KOPT-K1 (cell line): ENCODE measurements around the gene CDKL1.

ENCODE experiments used
- H3K27ac ChIP-seq: fragments of 200-600 bp; sonication (generic); 2 replicates; pipeline ENCODE4 v1.5.1; 2016; ENCODE audit warnings: antibody characterized with exemption, mild to moderate bottlenecking, low read depth, low read length; ENCODE audit not compliant: poor library complexity, severe bottlenecking
- H3K36me3 ChIP-seq: fragments of 200-600 bp; sonication (generic); 2 replicates; pipeline ENCODE4 v1.5.1; 2017; ENCODE audit warnings: antibody characterized with exemption, mild to moderate bottlenecking, low read length, moderate library complexity; ENCODE audit not compliant: insufficient read depth
- H3K9me3 ChIP-seq: fragments of 200-600 bp; sonication (generic); 2 replicates; pipeline ENCODE4 v1.5.1; 2017; ENCODE audit warnings: antibody characterized with exemption, low read length, mild to moderate bottlenecking; ENCODE audit not compliant: insufficient read depth, poor library complexity, severe bottlenecking

Gene CDKL1

DNA sequence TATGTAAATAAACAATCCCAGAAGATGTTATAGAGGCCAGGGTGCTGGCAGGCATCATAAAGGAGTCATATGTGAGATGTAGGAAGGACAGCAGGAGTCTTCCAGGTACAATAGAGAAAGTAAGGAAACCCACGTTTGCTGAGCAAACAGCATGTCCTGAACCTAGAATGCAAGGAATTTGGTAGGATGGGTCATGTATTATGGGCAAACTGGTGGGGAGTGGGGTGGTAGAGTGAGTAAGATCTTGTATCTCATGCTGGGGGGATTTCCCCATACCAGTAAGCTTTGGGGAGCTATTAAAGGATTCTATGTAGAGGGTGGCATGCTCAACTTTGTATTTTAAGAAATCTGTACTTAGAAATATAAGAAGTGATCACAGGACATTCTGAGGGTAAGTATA lies 41.0 kb downstream of the CDKL1 start:
- H3K9me3 ChIP-seq, result no peaks in the 10 kb centered on the region
- H3K36me3 ChIP-seq, result 0 out of 2 replicates have a peak, but pooled peaks cover 6% of the 10 kb centered on the region
- no peak overlapping the region for H3K27ac ChIP-seq

DNA sequence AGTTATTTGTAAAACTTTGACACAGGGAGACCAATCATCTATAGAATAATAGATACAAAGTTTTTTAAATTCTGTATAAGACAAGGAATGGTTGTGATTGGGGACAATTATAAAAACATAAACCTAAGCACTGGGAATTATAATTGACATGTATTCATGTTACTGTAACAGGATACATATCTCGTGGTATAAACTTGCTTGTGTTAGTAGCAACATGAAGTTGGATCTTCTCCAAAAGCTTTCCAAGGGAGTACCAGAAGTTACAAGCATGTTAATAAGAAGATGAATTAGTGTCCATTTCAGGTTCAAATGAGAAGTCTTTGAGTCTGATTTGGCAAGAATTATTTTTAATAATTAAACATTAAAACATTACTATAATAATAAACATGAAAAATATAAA lies 42.2 kb downstream of the CDKL1 start:
- 0 out of 2 replicates have a peak, but pooled peaks cover 6% of the 10 kb centered on the region for H3K36me3 ChIP-seq
- H3K9me3 ChIP-seq, result no peaks in the 10 kb centered on the region
- no peak overlapping the region for H3K27ac ChIP-seq

GRCh38 chr14:50353126-50353525 lies 43.6 kb downstream of the CDKL1 start:
- Histone ChIP-seq H3K9me3 (no peaks in the 10 kb centered on the region), H3K27ac (no peak overlapping the region), H3K36me3 (0 out of 2 replicates have a peak, but pooled peaks cover 3% of the 10 kb centered on the region)

DNA sequence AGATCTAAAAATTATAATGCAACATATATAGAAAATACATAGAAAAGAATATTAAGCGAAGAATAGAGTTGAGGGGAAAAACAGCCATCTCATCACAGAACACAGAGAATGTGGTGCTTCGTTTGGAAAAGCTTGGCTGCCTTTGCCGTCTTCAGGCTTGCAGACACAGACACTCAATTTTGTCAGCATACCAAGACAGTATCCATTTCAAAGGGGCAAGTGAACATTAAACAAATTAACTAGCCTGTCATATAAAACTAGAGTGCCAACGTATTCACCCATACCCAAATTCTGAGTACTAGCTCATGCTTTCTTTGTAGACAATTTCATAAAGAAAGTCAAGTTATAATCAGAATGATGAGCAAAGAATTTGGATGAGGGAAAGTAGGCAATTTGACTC lies 44.1 kb downstream of the CDKL1 start:
- H3K27ac ChIP-seq, result no peak overlapping the region
- H3K36me3 ChIP-seq, result no peaks in the 10 kb centered on the region
- H3K9me3 ChIP-seq, result no peaks in the 10 kb centered on the region

- H3K27ac ChIP-seq, result no peak overlapping the region
- H3K36me3 ChIP-seq, result no peaks in the 10 kb centered on the region
- H3K9me3 ChIP-seq, result no peaks in the 10 kb centered on the region
Observed at GRCh38 chr14:50350975-50351374, 45.7 kb downstream of the CDKL1 start.

- H3K36me3 ChIP-seq, result no peaks in the 10 kb centered on the region
- no peak overlapping the region for H3K27ac ChIP-seq
- no peaks in the 10 kb centered on the region for H3K9me3 ChIP-seq
Observed at GRCh38 chr14:50348933-50349332, 47.7 kb downstream of the CDKL1 start.

DNA sequence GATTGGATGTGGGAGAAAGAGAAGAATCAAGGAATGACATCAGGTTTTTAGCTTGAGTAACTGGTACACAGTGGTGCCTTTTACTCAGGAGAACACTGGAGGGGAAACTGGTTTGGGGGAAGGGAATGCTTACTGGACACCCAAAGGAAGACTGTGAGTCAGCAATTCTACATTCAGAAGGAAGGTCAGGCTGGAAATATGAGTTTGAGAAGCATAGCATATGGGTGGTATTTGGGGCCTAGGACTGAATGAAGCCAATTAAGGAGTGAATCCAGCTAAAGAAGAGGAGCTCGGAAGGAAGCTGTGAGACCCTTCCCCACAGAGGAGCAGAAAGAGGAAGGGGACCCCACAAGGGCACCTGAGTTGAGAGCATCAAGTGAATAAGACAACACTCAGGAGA lies 49.2 kb downstream of the CDKL1 start:
- Histone ChIP-seq H3K36me3 (no peaks in the 10 kb centered on the region), H3K9me3 (no peaks in the 10 kb centered on the region), H3K27ac (no peak overlapping the region)

DNA sequence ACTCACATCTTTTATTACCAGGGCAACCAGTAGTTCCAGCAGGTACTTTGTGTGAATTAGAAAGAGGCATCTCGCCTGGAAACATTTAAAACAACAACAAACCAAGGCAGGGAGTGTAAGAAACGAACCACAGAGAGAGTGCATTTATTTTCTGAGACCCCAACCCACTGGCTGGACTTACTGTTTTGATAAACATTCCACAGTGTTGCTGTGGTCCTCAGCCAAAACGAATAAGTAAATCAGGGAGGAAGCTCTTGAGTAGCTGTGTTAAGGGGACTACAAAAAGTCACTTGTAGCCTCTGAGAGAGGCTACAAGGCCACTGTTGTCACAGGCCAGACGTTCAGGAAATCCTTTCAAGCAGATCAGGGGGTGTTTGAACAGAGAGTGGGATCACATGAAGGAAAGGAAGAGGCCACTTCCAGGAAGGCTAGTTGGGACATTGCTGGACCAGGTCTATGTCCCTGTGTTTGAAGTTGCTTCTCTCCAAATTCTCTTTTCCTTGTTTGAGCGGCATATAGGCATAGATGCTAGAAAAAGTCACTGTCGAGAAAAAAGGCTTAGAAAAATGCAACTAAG lies 50.7 kb downstream of the CDKL1 start:
- Histone ChIP-seq H3K36me3 (no peaks in the 10 kb centered on the region), H3K9me3 (no peaks in the 10 kb centered on the region), H3K27ac (no peak overlapping the region)

GRCh38 chr14:50344876-50345563 lies 51.7 kb downstream of the CDKL1 start:
- no peaks in the 10 kb centered on the region for H3K36me3 ChIP-seq
- no peaks in the 10 kb centered on the region for H3K9me3 ChIP-seq
- H3K27ac ChIP-seq, result no peak overlapping the region

DNA sequence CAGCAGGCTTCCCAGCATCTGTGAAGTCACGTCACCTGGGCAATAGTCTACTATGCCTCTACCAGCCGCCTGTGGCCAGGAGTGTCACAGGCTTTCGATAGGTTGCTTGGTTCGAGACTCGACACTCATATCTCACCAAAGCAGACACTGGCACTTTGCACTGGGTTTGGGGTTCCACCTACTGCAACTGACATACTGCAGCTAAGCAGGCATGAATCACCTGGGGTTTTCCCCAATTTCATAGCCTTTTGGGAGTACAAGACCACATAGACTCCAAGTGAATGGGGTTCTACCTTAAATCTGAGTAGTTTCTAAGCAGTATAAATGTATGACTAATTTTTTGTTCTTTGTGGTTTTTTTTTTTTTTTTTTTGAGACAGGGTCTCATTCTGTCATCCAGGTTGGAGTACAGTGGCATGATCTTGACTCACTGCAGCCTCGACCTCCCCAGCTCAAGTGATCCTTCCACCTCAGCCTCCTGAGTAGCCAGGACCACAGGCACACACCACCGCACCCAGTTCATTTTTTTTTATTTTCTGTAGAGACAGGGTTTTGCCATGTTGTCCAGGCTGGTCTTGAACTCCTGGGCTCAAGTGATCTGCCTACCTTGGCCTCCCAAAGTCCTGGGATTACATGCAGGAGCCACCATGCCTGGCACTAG lies 52.4 kb downstream of the CDKL1 start:
- no peaks in the 10 kb centered on the region for H3K9me3 ChIP-seq
- H3K27ac ChIP-seq, result no peak overlapping the region
- no peaks in the 10 kb centered on the region for H3K36me3 ChIP-seq

DNA sequence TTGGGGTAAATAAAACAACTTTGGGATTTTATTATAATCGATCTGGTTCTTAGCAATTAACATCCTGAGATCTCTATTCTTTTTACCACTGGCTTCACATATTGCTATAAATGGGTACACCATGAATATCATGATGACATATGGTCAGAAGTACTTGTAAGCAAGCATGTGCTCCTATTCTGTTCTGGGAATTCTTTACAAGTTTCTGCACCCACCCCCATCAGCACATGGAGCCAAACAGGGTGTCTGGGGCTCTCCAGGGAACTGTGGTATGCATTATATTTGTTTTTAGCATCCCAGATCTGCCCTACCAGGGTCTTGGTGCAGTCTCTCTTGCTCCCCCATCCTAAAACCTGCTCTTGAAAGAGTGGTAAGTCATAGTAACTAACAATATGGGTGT lies 53.2 kb downstream of the CDKL1 start:
- Histone ChIP-seq H3K36me3 (no peaks in the 10 kb centered on the region), H3K9me3 (no peaks in the 10 kb centered on the region), H3K27ac (no peak overlapping the region)

- H3K9me3 ChIP-seq, result no peaks in the 10 kb centered on the region
- no peak overlapping the region for H3K27ac ChIP-seq
- no peaks in the 10 kb centered on the region for H3K36me3 ChIP-seq
Observed at GRCh38 chr14:50342221-50343078, 54.2 kb downstream of the CDKL1 start.

- Histone ChIP-seq H3K9me3 (no peaks in the 10 kb centered on the region), H3K27ac (no peak overlapping the region), H3K36me3 (no peaks in the 10 kb centered on the region)
Observed at GRCh38 chr14:50340963-50341362, 55.7 kb downstream of the CDKL1 start.

GRCh38 chr14:50340045-50340444 lies 56.6 kb downstream of the CDKL1 start:
- H3K27ac ChIP-seq, result no peak overlapping the region
- H3K9me3 ChIP-seq, result no peaks in the 10 kb centered on the region
- no peaks in the 10 kb centered on the region for H3K36me3 ChIP-seq

DNA sequence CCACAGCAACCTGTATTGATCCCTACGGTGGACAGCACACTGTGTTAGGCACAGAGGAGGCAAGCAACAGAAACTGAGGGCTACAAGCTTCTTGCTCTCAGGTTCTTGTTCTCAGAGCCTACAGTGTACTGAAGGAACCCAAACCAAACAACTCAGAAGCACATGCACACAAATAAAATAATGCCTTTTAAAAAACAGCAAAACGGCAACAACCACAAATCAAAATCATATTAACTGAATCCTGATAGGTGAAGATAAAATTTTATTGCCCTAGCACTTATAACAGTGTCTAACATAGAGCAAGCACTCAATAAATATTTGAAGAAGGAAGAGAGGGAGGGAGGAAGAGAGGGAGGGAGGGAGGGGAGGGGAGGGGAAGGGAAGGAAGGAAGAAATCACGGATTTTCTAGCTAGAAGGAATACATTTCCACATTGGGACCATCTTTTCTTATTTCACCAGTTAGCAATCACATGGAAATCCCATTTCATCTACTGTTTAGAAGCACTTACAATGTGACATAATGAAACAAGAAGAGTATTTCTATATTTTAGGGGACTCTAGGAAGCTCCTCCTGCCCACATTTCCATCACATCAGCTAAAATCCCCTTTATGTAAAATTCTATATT lies 57.4 kb downstream of the CDKL1 start:
- Histone ChIP-seq H3K9me3 (no peaks in the 10 kb centered on the region), H3K36me3 (no peaks in the 10 kb centered on the region), H3K27ac (no peak overlapping the region)
